GM12892 (cell line): ENCODE measurements around the gene CDHR3.

Experiments used
- DNase-seq: peaks from one replicate; pipeline ENCODE4 v3.0.0; 2011; ENCODE audit not compliant: insufficient read length
- FAIRE-seq: peaks from 2 replicates; lab custom pipeline; 2011; peaks lifted over from hg19 to GRCh38; lab: Jason Lieb, UNC
- POLR2A ChIP-seq: IDR thresholded peaks from 2 replicates; pipeline ENCODE4 v1.6.1; 2011; ENCODE audit warnings: low read depth, low read length, control low read depth
- POLR2AphosphoS5 ChIP-seq: IDR thresholded peaks from 2 replicates; pipeline ENCODE4 v1.6.1; 2011; ENCODE audit warnings: low read depth, low read length, control low read depth
- TAF1 ChIP-seq: IDR thresholded peaks from 2 replicates; pipeline ENCODE4 v1.6.1; 2011; ENCODE audit warnings: low read depth, mild to moderate bottlenecking, control low read depth, low read length, borderline replicate concordance

CDHR3 gene

GRCh38 chr7:106009503-106010226, 46.6 kb downstream of the CDHR3 start:
- DNase-seq (peak; percentile 72), FAIRE-seq (no peak)
- TF ChIP-seq TAF1 (no peak), POLR2A (no peak), POLR2AphosphoS5 (no peak)

DNA sequence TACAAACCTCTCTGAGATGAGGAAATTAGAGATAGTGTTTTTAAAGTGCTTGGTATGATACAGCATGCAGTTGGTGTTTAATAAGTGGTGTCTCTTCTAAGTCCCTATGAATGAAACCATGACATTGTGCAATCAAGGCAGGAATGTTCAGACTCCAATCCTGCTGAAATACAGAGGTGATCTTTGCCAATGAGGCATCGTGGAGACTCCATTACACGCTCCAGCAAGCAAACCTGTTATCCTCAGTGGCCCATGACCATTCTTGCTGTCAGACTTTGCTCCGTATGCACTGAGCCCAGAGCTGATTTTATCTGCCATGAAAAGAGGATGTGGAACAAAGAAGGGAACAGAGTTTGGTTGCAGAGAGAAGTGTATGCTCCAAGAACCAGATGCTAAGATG, 47.3 kb downstream of the CDHR3 start:
- TF ChIP-seq POLR2A, result no peak
- no peak for TF ChIP-seq POLR2AphosphoS5
- no peak for TF ChIP-seq TAF1
- FAIRE-seq (no peak), DNase-seq (no peak)

DNA sequence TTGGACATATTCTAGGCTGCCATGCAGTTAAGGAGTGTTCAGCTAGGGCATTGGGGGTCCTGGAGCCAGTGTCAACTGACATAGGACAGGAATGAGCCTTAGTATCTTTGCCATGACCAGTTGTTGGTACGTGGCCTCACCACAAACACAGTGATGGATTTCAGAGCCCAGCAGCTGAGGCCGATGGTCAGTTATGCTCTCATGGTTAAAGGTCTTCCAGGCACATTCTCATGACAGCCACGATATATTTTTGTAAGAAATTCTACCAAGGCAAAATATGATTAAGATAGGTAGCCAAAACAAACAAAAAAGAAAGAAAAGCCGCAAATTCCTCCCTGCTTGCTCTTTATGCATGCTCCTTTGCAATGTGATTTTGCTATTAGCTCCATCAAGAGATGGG, 47.8 kb downstream of the CDHR3 start:
- FAIRE-seq, result no peak
- no peak for TF ChIP-seq POLR2AphosphoS5
- TF ChIP-seq POLR2A, result no peak
- DNase-seq, result no peak

DNA sequence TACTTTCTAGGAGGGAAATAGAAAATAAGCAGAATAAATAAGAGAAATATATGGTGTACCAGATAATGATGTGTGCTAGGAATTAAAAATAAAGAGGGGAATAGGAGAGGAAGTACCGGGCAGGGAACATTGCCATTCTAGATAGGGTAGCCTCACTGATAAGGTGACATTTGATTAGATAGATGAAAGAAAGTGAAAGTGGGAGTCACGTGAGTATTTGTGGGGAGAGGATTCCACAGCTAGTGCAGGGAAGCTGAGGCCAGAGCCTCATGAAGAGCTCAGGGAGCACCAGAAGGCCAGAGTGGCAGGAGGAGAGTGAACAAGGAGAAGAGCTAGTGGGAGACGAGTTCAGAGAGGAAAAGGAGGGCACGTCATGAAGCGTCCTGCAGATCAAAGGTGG, 49.1 kb downstream of the CDHR3 start:
- TF ChIP-seq POLR2AphosphoS5 (no peak), POLR2A (no peak), TAF1 (no peak)
- FAIRE-seq (no peak), DNase-seq (no peak)

DNA sequence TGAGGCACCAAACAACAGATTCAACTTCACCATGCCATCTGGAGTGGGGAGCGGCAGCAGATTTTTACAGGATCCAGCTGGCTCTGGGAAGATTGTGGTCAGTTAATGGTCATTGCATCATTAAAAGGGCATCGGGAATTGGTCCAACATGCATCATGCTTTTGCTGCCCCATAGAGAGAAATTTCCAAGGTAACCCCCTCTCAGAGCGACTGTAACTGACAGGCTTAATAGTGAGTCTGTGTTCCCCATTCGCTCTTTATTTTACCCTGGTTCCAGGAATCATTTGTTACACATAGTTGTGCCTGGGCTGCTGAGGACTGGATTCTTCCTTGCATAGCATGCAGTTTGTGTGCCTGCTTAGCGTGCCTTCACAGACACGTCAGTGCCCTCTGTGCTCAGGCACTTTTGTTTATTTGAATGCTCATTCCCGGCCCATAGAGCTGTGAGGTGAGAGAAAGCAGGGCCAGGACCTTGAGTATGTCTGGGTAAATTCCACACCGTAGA, 49.9 kb downstream of the CDHR3 start:
- FAIRE-seq (no peak), DNase-seq (no peak)
- TF ChIP-seq POLR2AphosphoS5 (no peak), TAF1 (no peak), POLR2A (no peak)

GRCh38 chr7:106015381-106016218, 52.5 kb downstream of the CDHR3 start:
- no peak for FAIRE-seq
- TF ChIP-seq POLR2A, result no peak
- TF ChIP-seq TAF1, result no peak
- no peak for TF ChIP-seq POLR2AphosphoS5

GRCh38 chr7:106016331-106016730, 53.3 kb downstream of the CDHR3 start:
- no peak for DNase-seq
- FAIRE-seq, result no peak
- no peak for TF ChIP-seq POLR2AphosphoS5
- no peak for TF ChIP-seq TAF1
- no peak for TF ChIP-seq POLR2A

More at GRCh38 chr7:106015381-106016218, 52.5 kb downstream of the CDHR3 start:
- DNase-seq, result no peak

- DNase-seq (no peak), FAIRE-seq (no peak)
- no peak for TF ChIP-seq TAF1
- no peak for TF ChIP-seq POLR2AphosphoS5
- TF ChIP-seq POLR2A, result no peak
Observed at GRCh38 chr7:106017657-106018056, 54.6 kb downstream of the CDHR3 start.

- FAIRE-seq, result no peak
Observed at GRCh38 chr7:106018566-106019469, 55.8 kb downstream of the CDHR3 start.

DNA sequence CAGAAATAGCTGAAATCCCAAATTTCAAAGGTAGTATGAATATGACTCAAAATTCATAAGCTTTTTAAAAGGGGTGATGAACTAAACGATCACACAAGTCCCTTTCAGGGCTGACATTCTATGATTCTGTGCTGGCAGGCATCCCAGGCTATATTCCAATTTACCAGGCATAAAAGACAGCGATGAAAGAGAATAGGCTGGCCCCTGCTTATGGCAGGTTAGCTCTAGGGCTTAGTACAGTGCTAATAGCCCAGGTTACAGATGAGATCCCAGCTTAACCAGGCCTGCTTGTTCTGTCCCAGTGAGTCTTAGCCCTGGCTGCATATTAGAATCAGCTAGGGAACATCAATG, 56.4 kb downstream of the CDHR3 start:
- no peak for DNase-seq
- no peak for TF ChIP-seq POLR2A
- no peak for TF ChIP-seq TAF1
- TF ChIP-seq POLR2AphosphoS5, result no peak
- no peak for FAIRE-seq

More at GRCh38 chr7:106018566-106019469, 55.8 kb downstream of the CDHR3 start:
- TF ChIP-seq TAF1 (no peak), POLR2AphosphoS5 (no peak), POLR2A (no peak)
- DNase-seq, result no peak
